Measurements from ENCODE around the gene SLC4A11.

The SLC4A11 gene

GRCh38 chr20:3276680-3277015 is 37.7 kb upstream of the SLC4A11 start:
- TF ChIP-seq, protein P1, sequence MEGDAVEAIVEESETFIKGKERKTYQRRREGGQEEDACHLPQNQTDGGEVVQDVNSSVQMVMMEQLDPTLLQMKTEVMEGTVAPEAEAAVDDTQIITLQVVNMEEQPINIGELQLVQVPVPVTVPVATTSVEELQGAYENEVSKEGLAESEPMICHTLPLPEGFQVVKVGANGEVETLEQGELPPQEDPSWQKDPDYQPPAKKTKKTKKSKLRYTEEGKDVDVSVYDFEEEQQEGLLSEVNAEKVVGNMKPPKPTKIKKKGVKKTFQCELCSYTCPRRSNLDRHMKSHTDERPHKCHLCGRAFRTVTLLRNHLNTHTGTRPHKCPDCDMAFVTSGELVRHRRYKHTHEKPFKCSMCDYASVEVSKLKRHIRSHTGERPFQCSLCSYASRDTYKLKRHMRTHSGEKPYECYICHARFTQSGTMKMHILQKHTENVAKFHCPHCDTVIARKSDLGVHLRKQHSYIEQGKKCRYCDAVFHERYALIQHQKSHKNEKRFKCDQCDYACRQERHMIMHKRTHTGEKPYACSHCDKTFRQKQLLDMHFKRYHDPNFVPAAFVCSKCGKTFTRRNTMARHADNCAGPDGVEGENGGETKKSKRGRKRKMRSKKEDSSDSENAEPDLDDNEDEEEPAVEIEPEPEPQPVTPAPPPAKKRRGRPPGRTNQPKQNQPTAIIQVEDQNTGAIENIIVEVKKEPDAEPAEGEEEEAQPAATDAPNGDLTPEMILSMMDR (IDR thresholded peaks at IDR 0.05; ENCODE audit: low read depth, low read length), result no peak
- H3K4me3 ChIP-seq (ENCODE audit: low read depth, low read length), result no peak overlapping the region

DNA sequence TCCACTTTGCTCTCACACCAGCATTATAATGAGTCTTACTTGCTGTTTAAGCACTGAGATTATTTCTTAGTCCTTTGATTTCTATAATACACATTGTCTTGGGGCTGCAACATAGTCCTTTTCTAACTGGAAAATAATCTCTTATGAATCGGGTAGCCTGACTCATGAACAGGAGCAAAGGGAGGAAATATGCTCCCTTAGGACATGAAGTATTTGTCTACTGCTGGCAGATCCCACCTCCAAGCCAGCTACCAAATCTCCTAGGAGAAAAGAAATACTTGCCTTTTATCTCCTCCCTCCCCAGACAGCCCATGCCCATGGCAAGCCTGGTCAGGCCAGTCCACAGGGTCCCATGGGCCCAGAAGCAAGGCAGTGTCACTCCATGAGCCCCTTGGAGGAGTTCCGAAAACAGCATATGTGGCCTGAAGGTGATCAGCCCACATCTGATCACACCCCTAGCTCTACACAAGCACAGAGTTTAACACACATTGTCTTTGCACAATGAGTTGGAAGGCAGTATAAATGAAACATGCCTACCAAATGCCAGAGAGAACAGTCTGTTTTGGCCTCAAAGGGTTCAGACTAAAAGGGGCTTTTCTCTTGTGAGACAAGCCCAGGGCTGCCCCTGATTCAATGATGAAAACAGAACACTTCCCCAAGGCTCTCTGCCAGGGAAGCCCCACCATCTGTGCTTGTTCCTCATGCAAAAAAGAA is 37.1 kb upstream of the SLC4A11 start:
- no peak overlapping the region for H3K4me3 ChIP-seq (ENCODE audit: low read depth, low read length)
- TF ChIP-seq, protein P1 (IDR thresholded peaks at IDR 0.05; ENCODE audit: low read depth, low read length), result no peak

DNA sequence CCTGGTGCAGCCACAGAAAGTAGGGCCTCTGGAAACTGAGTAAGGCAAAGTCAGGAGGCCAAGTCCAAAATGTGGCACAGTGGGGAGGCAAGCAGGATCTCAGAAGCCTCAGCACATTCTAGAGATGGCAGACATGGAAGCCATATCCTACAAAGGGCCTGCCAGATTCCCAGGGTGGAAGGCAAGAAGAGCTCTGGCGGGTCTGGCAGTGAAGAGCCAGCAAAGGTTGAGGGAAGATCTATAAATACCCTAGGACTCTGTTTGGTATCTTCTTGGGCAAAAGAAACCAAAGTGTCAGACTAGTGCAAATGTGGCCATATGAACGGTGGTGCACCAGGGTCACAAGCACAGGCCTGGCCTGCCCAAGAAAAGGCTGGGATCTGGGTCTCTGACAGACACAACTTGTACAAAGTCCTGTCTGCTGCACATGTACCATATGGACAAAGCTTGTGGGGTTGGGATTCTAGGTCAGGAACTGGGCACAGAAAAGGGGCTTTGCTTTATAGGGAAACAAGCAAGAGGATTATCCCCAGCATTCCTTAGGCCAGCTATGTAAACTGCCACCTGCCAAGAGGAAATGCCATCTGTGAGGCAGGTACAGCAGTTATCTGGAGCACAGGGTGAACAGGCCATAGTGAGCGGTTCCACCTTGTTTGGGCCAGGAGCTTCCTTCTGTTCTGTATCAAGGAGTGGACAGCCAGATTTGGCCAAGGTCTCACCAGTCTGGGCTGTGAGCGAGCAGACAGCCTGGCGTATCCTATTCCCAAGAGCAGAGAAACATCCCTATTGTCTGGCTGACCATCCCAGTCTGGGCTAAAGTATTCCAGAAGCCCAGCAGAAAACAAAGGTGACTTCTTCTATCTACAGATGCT is 36.3 kb upstream of the SLC4A11 start:
- no peak overlapping the region for H3K4me3 ChIP-seq (ENCODE audit: low read depth, low read length)
- TF ChIP-seq, protein P1 (IDR thresholded peaks at IDR 0.05; ENCODE audit: low read depth, low read length), result no peak

GRCh38 chr20:3273371-3273770 is 34.4 kb upstream of the SLC4A11 start:
- TF ChIP-seq, protein P1 (IDR thresholded peaks at IDR 0.05; ENCODE audit: low read depth, low read length), result no peak
- H3K4me3 ChIP-seq (ENCODE audit: low read depth, low read length), result no peak overlapping the region

- TF ChIP-seq, protein P1 (IDR thresholded peaks at IDR 0.05; ENCODE audit: low read depth, low read length), result no peak
- no peak overlapping the region for H3K4me3 ChIP-seq (ENCODE audit: low read depth, low read length)
Measured at GRCh38 chr20:3270051-3270450, 31.1 kb upstream of the SLC4A11 start.

DNA sequence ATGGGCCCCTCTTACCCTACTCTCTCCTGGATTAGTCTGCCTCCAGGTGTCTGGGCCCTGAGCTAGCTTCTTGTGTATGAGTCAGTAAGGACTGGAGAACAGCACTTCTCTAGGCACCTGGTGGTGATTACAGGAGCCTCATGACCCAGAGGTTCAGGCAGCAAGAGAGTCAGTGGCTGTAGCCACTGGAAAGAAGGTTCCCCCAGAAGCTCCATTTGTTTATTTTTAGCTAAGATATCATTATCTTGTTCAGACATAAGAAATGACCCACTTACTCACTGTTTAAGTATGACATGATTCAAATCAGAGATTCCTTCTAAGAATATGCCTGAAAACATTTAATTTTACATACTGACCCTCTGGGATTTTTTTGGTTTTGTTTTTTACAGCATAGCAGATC is 23.6 kb upstream of the SLC4A11 start:
- TF ChIP-seq, protein P1 (IDR thresholded peaks at IDR 0.05; ENCODE audit: low read depth, low read length), result no peak
- no peak overlapping the region for H3K4me3 ChIP-seq (ENCODE audit: low read depth, low read length)

GRCh38 chr20:3258429-3258828 is 19.4 kb upstream of the SLC4A11 start:
- no peak overlapping the region for H3K4me3 ChIP-seq (ENCODE audit: low read depth, low read length)
- TF ChIP-seq, protein P1 (IDR thresholded peaks at IDR 0.05; ENCODE audit: low read depth, low read length), result no peak

Data from WI38 (cell line).